ENCODE data around the gene SNRNP27. TPM values are rescaled to one million over a fixed set of nuclear protein-coding genes. Genes with fewer than 3 reads are reported as not detected.

SNRNP27 gene
- total RNA-seq, 1 donor from 2014 or later, result 38.7 TPM

- intact Hi-C loops (cut with DNase I), result no loop called here
- no peak overlapping the region for H3K27ac ChIP-seq
- no peak overlapping the region for H3K4me3 ChIP-seq
- H3K9me3 ChIP-seq, result no peaks in the 10 kb centered on the region
- H3K36me3 ChIP-seq, result no peaks in the 10 kb centered on the region
- TF ChIP-seq CTCF (IDR thresholded peaks at IDR 0.05), result no peak
- no peaks in the 10 kb centered on the region for H3K27me3 ChIP-seq (ENCODE audit: low read depth)
- DNase-seq (no peak), ATAC-seq (no peak)
- H3K4me1 ChIP-seq, result no peaks in the 10 kb centered on the region
Observed at GRCh38 chr2:69954084-69954483, 60.3 kb downstream of the SNRNP27 start.

Other genes starting within 250 kb of the SNRNP27 start
- 173 TPM for gene ANXA4, start 151.8 kb upstream of the SNRNP27 start, total RNA-seq
- 13.3 TPM for gene GMCL1, start 64.3 kb upstream of the SNRNP27 start, total RNA-seq
- gene MXD1, start 21.2 kb downstream of the SNRNP27 start, total RNA-seq, result 33.8 TPM
- gene ASPRV1, start 67.7 kb downstream of the SNRNP27 start, total RNA-seq, result 1.9 TPM
- 308 TPM for gene PCBP1, start 193.5 kb downstream of the SNRNP27 start, total RNA-seq

All from lower lobe of right lung (tissue), 2 donors.